Measurements from ENCODE around the gene GMDS.
"Not testable (repeated sequence)": the region's sequence is repeated elsewhere in the genome, so short reads cannot be mapped to it uniquely, and the experiment has no call there.

Gene GMDS

GRCh38 chr6:1865585-1865984 lies 379.8 kb downstream of the GMDS start:
- DNase-seq, result peak in 26 of 56 donors; percentile 1 to 44 (median 18)

GRCh38 chr6:1864496-1864895 lies 380.9 kb downstream of the GMDS start:
- no peak for DNase-seq

GRCh38 chr6:1862411-1862810 lies 383.0 kb downstream of the GMDS start:
- no peak for DNase-seq

GRCh38 chr6:1860756-1861348 lies 384.6 kb downstream of the GMDS start:
- DNase-seq, result no peak

- no peak for DNase-seq
These were observed 386.5 kb downstream of the GMDS start for GRCh38 chr6:1858859-1859258.

GRCh38 chr6:1858196-1858595 lies 387.2 kb downstream of the GMDS start:
- DNase-seq, result no peak

- DNase-seq, result peak in 8 of 56 donors; percentile 2 to 31 (median 8)
These were observed 389.0 kb downstream of the GMDS start for GRCh38 chr6:1856381-1856780.

- DNase-seq, result no peak
These were observed 389.5 kb downstream of the GMDS start for GRCh38 chr6:1855890-1856289.

- DNase-seq, result no peak
These were observed 391.1 kb downstream of the GMDS start for GRCh38 chr6:1854296-1854695.

- no peak for DNase-seq
These were observed 391.6 kb downstream of the GMDS start for GRCh38 chr6:1853761-1854160.

- no peak for DNase-seq
These were observed 393.5 kb downstream of the GMDS start for GRCh38 chr6:1851681-1852456.

- DNase-seq, result no peak
These were observed 394.6 kb downstream of the GMDS start for GRCh38 chr6:1850840-1851157.

GRCh38 chr6:1850121-1850839 lies 395.1 kb downstream of the GMDS start:
- DNase-seq, result no peak

GRCh38 chr6:1849691-1850090 lies 395.7 kb downstream of the GMDS start:
- no peak for DNase-seq

- no peak for DNase-seq
These were observed 396.7 kb downstream of the GMDS start for GRCh38 chr6:1848752-1849151.

- no peak for DNase-seq
These were observed 398.8 kb downstream of the GMDS start for GRCh38 chr6:1846611-1847010.

- not testable (repeated sequence) for DNase-seq
These were observed 399.9 kb downstream of the GMDS start for GRCh38 chr6:1845543-1845942.

GRCh38 chr6:1842334-1842733 lies 403.1 kb downstream of the GMDS start:
- DNase-seq, result no peak

GRCh38 chr6:1841136-1841535 lies 404.3 kb downstream of the GMDS start:
- DNase-seq, result no peak

GRCh38 chr6:1840491-1841121 lies 404.8 kb downstream of the GMDS start:
- no peak for DNase-seq

GRCh38 chr6:1839361-1839760 lies 406.0 kb downstream of the GMDS start:
- no peak for DNase-seq

- no peak for DNase-seq
These were observed 406.7 kb downstream of the GMDS start for GRCh38 chr6:1838604-1839213.

All from nucleus accumbens (tissue), 56 donors.